WTC11 (cell line): Measurements from ENCODE around the gene ARHGAP10. TPM values are rescaled to one million over a fixed set of nuclear protein-coding genes. Genes with fewer than 3 reads are reported as not detected.

Experiments
- ATAC-seq: fragments of 200-7000 bp; cut with Tn5 transposase; 2 replicates; pipeline ENCODE4 v1.10.0; 2021; ENCODE audit warnings: mild to moderate bottlenecking, moderate library complexity
- CTCF ChIA-PET: fragments of 300-600 bp; sonication (Branson Sonifier 250); formaldehyde crosslinking; loops from one replicate; lab custom pipeline; 2021; ENCODE audit warnings: antibody characterized with exemption; lab: Charles Lee
- POLR2A ChIA-PET: fragments of 350-600 bp; sonication (Branson Sonifier 250); formaldehyde crosslinking; loops from one replicate; lab custom pipeline; 2021; ENCODE audit warnings: antibody characterized with exemption; lab: Charles Lee
- DNase-seq: peaks from one replicate; pipeline ENCODE4 v3.0.0; 2021; ENCODE audit warnings: low spot score
- H3K27ac Mint-ChIP-seq: 2 replicates; pipeline ENCODE4 v1.8.0; 2021; ENCODE audit warnings: mixed read lengths
- H3K27me3 Mint-ChIP-seq: 2 replicates; pipeline ENCODE4 v1.8.0; 2021; ENCODE audit warnings: low read depth, mild to moderate bottlenecking, moderate library complexity, mixed read lengths
- H3K36me3 Mint-ChIP-seq: 2 replicates; pipeline ENCODE4 v1.8.0; 2021; ENCODE audit warnings: mixed read lengths
- H3K4me1 Mint-ChIP-seq: 2 replicates; pipeline ENCODE4 v1.8.0; 2022; ENCODE audit warnings: mixed read lengths
- H3K4me3 Mint-ChIP-seq: 2 replicates; pipeline ENCODE4 v1.8.0; 2021; ENCODE audit warnings: mild to moderate bottlenecking, moderate library complexity, mixed read lengths
- H3K9me3 Mint-ChIP-seq: 2 replicates; pipeline ENCODE4 v1.8.0; 2021; ENCODE audit warnings: mixed read lengths
- ARID4B ChIP-seq: sonication (generic); formaldehyde crosslinking; IDR thresholded peaks from 2 replicates; pipeline ENCODE4 v1.8.0; 2023; ENCODE audit warnings: missing genetic modification reagents, mild to moderate bottlenecking, borderline replicate concordance
- CDX4 ChIP-seq: fragments of 250-450 bp; sonication (Bioruptor Pico); IDR thresholded peaks from 2 replicates; pipeline ENCODE4 v1.9.0; 2021; ENCODE audit warnings: moderate library complexity, mild to moderate bottlenecking, inconsistent platforms, borderline replicate concordance
- ELF4 ChIP-seq: sonication (generic); formaldehyde crosslinking; IDR thresholded peaks from 2 replicates; pipeline ENCODE4 v1.8.1; 2022; ENCODE audit warnings: low read depth, mild to moderate bottlenecking, moderate library complexity, missing genetic modification reagents
- EMX1 ChIP-seq: fragments of 250-450 bp; sonication (Bioruptor Pico); IDR thresholded peaks from 2 replicates; pipeline ENCODE4 v1.8.0; 2021; ENCODE audit warnings: mild to moderate bottlenecking
- ERG ChIP-seq: fragments of 250-450 bp; sonication (Bioruptor Pico); IDR thresholded peaks from 2 replicates; pipeline ENCODE4 v1.8.0; 2021; ENCODE audit warnings: mild to moderate bottlenecking
- ETV6 ChIP-seq: sonication (generic); formaldehyde crosslinking; IDR thresholded peaks from 2 replicates; pipeline ENCODE4 v1.8.1; 2022; ENCODE audit warnings: mild to moderate bottlenecking, missing genetic modification reagents
- HMGA2 ChIP-seq: fragments of 250-450 bp; sonication (Bioruptor Pico); IDR thresholded peaks from 2 replicates; pipeline ENCODE4 v1.4.0; 2021; ENCODE audit warnings: mild to moderate bottlenecking, moderate library complexity
- MYBL2 ChIP-seq: sonication (generic); formaldehyde crosslinking; IDR thresholded peaks from 2 replicates; pipeline ENCODE4 v1.8.1; 2023; ENCODE audit warnings: mild to moderate bottlenecking, moderate library complexity, missing genetic modification reagents
- NFE2L1 ChIP-seq: sonication (generic); formaldehyde crosslinking; IDR thresholded peaks from 2 replicates; pipeline ENCODE4 v1.8.1; 2023; ENCODE audit warnings: missing genetic modification reagents
- NR3C1 ChIP-seq: sonication (generic); formaldehyde crosslinking; conservative IDR thresholded peaks from 2 replicates; pipeline ENCODE4 v1.8.1; 2023; ENCODE audit warnings: low read depth, mild to moderate bottlenecking, missing genetic modification reagents
- PRDM15 ChIP-seq: sonication (generic); formaldehyde crosslinking; IDR thresholded peaks from 2 replicates; pipeline ENCODE4 v1.8.0; 2022; ENCODE audit warnings: missing genetic modification reagents
- PRRX2 ChIP-seq: fragments of 250-450 bp; sonication (Bioruptor Pico); IDR thresholded peaks from 2 replicates; pipeline ENCODE4 v1.8.0; 2021; ENCODE audit warnings: mild to moderate bottlenecking
- TCF7 ChIP-seq: sonication (generic); formaldehyde crosslinking; IDR thresholded peaks from 2 replicates; pipeline ENCODE4 v1.8.0; 2022; ENCODE audit warnings: mild to moderate bottlenecking, low read depth, missing genetic modification reagents, moderate library complexity
- ZMAT4 ChIP-seq: fragments of 250-450 bp; sonication (Bioruptor Pico); IDR thresholded peaks from 2 replicates; pipeline ENCODE4 v1.9.0; 2021; ENCODE audit warnings: mild to moderate bottlenecking
- ZNF138 ChIP-seq: sonication (generic); formaldehyde crosslinking; conservative IDR thresholded peaks from 2 replicates; pipeline ENCODE4 v1.8.1; 2022; ENCODE audit warnings: mild to moderate bottlenecking, moderate library complexity, missing genetic modification reagents
- ZNF263 ChIP-seq: sonication (generic); formaldehyde crosslinking; IDR thresholded peaks from 2 replicates; pipeline ENCODE4 v1.8.1; 2022; ENCODE audit warnings: low read depth, mild to moderate bottlenecking, moderate library complexity, missing genetic modification reagents
- ZNF396 ChIP-seq: fragments of 250-450 bp; sonication (Bioruptor Pico); IDR thresholded peaks from 2 replicates; pipeline ENCODE4 v1.8.0; 2021; ENCODE audit warnings: mild to moderate bottlenecking, moderate library complexity, borderline replicate concordance
- total RNA-seq: library from RNA; stranded (reverse); gene quantifications from 3 replicates; pipeline ENCODE4 v1.2.3, GENCODE V29; 2021

ARHGAP10 gene
- total RNA-seq, 1 experiment from 2014 or later: 9.6 TPM

- TF ChIP-seq ZMAT4 (CRISPR knock-in tag) (no peak), ZNF263 (no peak), ELF4 (CRISPR knock-in tag) (no peak), NFE2L1 (CRISPR knock-in tag) (no peak), ZNF138 (CRISPR knock-in tag) (no peak), ARID4B (CRISPR knock-in tag) (no peak), ZNF396 (CRISPR knock-in tag) (no peak), TCF7 (CRISPR knock-in tag) (no peak), CDX4 (no peak), ERG (CRISPR knock-in tag) (no peak), ETV6 (CRISPR knock-in tag) (no peak), PRDM15 (CRISPR knock-in tag) (no peak), PRRX2 (no peak), MYBL2 (CRISPR knock-in tag) (no peak), EMX1 (CRISPR knock-in tag) (no peak), NR3C1 (CRISPR knock-in tag) (no peak), HMGA2 (CRISPR knock-in tag) (no peak)
- TF ChIP-seq, all 79 proteins: peak for 0
- H3K9me3 Mint-ChIP-seq: no peaks in the 10 kb centered on the region
- H3K4me1 Mint-ChIP-seq: peaks cover 30% of the 10 kb centered on the region
- ChIA-PET POLR2A (no interaction called here), CTCF (no interaction called here)
- no peaks in the 10 kb centered on the region for H3K27me3 Mint-ChIP-seq
- no peak for ATAC-seq
- no peak overlapping the region for H3K4me3 Mint-ChIP-seq
- DNase-seq: no peak
- no peaks in the 10 kb centered on the region for H3K36me3 Mint-ChIP-seq
- peak overlapping the region; percentile 54 for H3K27ac Mint-ChIP-seq
These were observed 23.8 kb downstream of the ARHGAP10 start for GRCh38 chr4:147755561-147756295.
